Panc1 (cell line): ENCODE results near the gene PCSK5. TPM values are rescaled to one million over a fixed set of nuclear protein-coding genes. Genes with fewer than 3 reads are reported as not detected.

Source experiments
- ATAC-seq: fragments of 200-7000 bp; cut with Tn5 transposase; 2 replicates; pipeline ENCODE4 v1.9.1; 2020; ENCODE audit warnings: mild to moderate bottlenecking, moderate library complexity
- BruUV-seq: library from RNA; stranded (reverse); fragments of 400-500 nt; replicated peaks from 2 replicates; lab custom pipeline; 2021; lab: Mats Ljungman, UMichigan
- CTCF ChIA-PET: fragments of 300-600 bp; sonication (Branson Sonifier 250); formaldehyde crosslinking; loops from one replicate; lab custom pipeline; 2022; ENCODE audit warnings: antibody characterized with exemption; lab: Charles Lee
- POLR2A ChIA-PET: fragments of 300-600 bp; sonication (Branson Sonifier 250); formaldehyde crosslinking; loops from one replicate; lab custom pipeline; 2022; ENCODE audit warnings: antibody characterized with exemption; lab: Charles Lee
- DNase-seq: peaks from one replicate; pipeline ENCODE4 v3.0.0-alpha.2; 2010; ENCODE audit warnings: low read depth, low spot score
- H3K27ac ChIP-seq: 2 replicates; pipeline ENCODE4 v1.5.1; 2011; ENCODE audit warnings: mild to moderate bottlenecking, low read length, inconsistent platforms
- H3K27me3 ChIP-seq: fragments of 200-500 bp; sonication (Bioruptor generic); 2 replicates; pipeline ENCODE4 v1.6.0; 2014; ENCODE audit warnings: low read length, inconsistent platforms; ENCODE audit not compliant: control insufficient read depth, insufficient read depth
- H3K36me3 ChIP-seq: fragments of 200-500 bp; sonication (Bioruptor generic); 2 replicates; pipeline ENCODE4 v1.5.1; 2014; ENCODE audit warnings: inconsistent platforms, mild to moderate bottlenecking, low read length, moderate library complexity; ENCODE audit not compliant: control insufficient read depth, insufficient read depth
- H3K4me1 ChIP-seq: 2 replicates; pipeline ENCODE4 v1.5.1; 2011; ENCODE audit warnings: inconsistent platforms, mild to moderate bottlenecking, low read length, moderate library complexity; ENCODE audit not compliant: control insufficient read depth, insufficient read depth
- H3K4me3 ChIP-seq, 2 experiments: 2 replicates each; pipeline ENCODE4 v1.5.1; 2011 to 2012; ENCODE audit warnings: low read depth in 2 of 2, low read length in 2 of 2, mild to moderate bottlenecking in 2 of 2, inconsistent platforms in 1 of 2, moderate library complexity in 1 of 2
- H3K9me3 ChIP-seq: fragments of 200-500 bp; sonication (Bioruptor generic); 2 replicates; pipeline ENCODE4 v1.5.1; 2014; ENCODE audit warnings: low read depth, mild to moderate bottlenecking, inconsistent platforms, low read length, moderate library complexity; ENCODE audit not compliant: control insufficient read depth, insufficient read depth
- POLR2AphosphoS5 ChIP-seq: IDR thresholded peaks from 2 replicates; pipeline ENCODE4 v1.6.1; 2012; ENCODE audit warnings: mild to moderate bottlenecking, low read depth, low read length, moderate library complexity
- SIN3A ChIP-seq: IDR thresholded peaks from 2 replicates; pipeline ENCODE4 v1.6.1; 2012; ENCODE audit warnings: low read depth, mild to moderate bottlenecking, low read length, moderate library complexity, borderline replicate concordance; ENCODE audit not compliant: insufficient read depth
- TCF7L2 ChIP-seq: IDR thresholded peaks from 2 replicates; pipeline ENCODE4 v1.6.1; 2011; ENCODE audit warnings: mild to moderate bottlenecking, low read depth, low read length, inconsistent platforms
- in situ Hi-C: cut with HindIII; loops from 2 replicates; pipeline ENCODE4 v1.10.0; 2016; ENCODE audit warnings: low sequenced_read_pairs, low pct_unique_long_range_greater_than_20kb
- intact Hi-C: fragments of 100-400 bp; cut with micrococcal nuclease; formaldehyde crosslinking; loops from one replicate; pipeline ENCODE4 v1.10.0; 2022; ENCODE audit not compliant: unreplicated experiment
- total RNA-seq: library from RNA; stranded (reverse); gene quantifications from one replicate; pipeline ENCODE4 v1.2.1, GENCODE V29; 2021; ENCODE audit not compliant: unreplicated experiment
- TF ChIP-seq, protein P1 (sequence below), 2 experiments: IDR thresholded peaks; 2 replicates each; pipeline ENCODE4 v1.6.1; 2011 to 2012; ENCODE audit warnings: low read depth in 2 of 2, control low read depth in 1 of 2, low read length in 1 of 2, mild to moderate bottlenecking in 1 of 2, moderate library complexity in 1 of 2; ENCODE audit not compliant: insufficient read depth in 1 of 2
- TF ChIP-seq, protein P2 (sequence below): fragments of 450-650 bp; IDR thresholded peaks from 2 replicates; pipeline ENCODE4 v1.5.1; 2017; ENCODE audit warnings: mild to moderate bottlenecking

The PCSK5 gene
- total RNA-seq, 1 experiment from 2014 or later: 0.21 TPM

DNA sequence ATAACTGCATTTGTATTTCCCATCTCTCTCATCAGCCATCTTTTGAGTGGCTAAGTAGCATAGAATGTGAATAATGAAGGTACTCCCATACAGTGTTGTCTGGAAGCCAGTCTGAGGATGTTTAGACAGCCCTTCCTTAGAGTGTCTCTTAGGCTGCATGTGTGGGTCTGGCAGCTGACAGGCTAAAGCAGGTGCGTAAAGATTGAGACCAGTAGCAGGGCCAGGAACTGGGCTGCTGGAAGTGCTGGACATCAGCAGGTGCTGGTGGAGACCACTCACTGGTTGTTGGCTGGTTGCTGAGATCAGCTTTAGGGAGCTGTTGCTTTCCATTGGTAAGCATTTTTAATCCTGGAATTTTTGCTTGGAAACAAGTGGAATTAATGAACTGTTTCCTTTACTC is 197.5 kb downstream of the PCSK5 start:
- Histone ChIP-seq H3K36me3 (no peaks in the 10 kb centered on the region), H3K4me3 (no peak overlapping the region), H3K9me3 (no peaks in the 10 kb centered on the region), H3K27me3 (no peaks in the 10 kb centered on the region), H3K4me1 (no peaks in the 10 kb centered on the region), H3K27ac (no peak overlapping the region)
- ChIA-PET CTCF (no interaction called here), POLR2A (no interaction called here)
- in situ Hi-C loops (no loop called here), intact Hi-C loops (no loop called here)
- no TSS peak for BruUV-seq
- DNase-seq (no peak), ATAC-seq (no peak)
- TF ChIP-seq SIN3A (no peak), POLR2AphosphoS5 (no peak), TCF7L2 (no peak)
- TF ChIP-seq, protein P1, sequence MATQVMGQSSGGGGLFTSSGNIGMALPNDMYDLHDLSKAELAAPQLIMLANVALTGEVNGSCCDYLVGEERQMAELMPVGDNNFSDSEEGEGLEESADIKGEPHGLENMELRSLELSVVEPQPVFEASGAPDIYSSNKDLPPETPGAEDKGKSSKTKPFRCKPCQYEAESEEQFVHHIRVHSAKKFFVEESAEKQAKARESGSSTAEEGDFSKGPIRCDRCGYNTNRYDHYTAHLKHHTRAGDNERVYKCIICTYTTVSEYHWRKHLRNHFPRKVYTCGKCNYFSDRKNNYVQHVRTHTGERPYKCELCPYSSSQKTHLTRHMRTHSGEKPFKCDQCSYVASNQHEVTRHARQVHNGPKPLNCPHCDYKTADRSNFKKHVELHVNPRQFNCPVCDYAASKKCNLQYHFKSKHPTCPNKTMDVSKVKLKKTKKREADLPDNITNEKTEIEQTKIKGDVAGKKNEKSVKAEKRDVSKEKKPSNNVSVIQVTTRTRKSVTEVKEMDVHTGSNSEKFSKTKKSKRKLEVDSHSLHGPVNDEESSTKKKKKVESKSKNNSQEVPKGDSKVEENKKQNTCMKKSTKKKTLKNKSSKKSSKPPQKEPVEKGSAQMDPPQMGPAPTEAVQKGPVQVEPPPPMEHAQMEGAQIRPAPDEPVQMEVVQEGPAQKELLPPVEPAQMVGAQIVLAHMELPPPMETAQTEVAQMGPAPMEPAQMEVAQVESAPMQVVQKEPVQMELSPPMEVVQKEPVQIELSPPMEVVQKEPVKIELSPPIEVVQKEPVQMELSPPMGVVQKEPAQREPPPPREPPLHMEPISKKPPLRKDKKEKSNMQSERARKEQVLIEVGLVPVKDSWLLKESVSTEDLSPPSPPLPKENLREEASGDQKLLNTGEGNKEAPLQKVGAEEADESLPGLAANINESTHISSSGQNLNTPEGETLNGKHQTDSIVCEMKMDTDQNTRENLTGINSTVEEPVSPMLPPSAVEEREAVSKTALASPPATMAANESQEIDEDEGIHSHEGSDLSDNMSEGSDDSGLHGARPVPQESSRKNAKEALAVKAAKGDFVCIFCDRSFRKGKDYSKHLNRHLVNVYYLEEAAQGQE (IDR thresholded peaks at IDR 0.05; ENCODE audit: insufficient read depth in 1 of 2, low read depth in 2 of 2, low read length in 1 of 2): no peak
- TF ChIP-seq, protein P2, sequence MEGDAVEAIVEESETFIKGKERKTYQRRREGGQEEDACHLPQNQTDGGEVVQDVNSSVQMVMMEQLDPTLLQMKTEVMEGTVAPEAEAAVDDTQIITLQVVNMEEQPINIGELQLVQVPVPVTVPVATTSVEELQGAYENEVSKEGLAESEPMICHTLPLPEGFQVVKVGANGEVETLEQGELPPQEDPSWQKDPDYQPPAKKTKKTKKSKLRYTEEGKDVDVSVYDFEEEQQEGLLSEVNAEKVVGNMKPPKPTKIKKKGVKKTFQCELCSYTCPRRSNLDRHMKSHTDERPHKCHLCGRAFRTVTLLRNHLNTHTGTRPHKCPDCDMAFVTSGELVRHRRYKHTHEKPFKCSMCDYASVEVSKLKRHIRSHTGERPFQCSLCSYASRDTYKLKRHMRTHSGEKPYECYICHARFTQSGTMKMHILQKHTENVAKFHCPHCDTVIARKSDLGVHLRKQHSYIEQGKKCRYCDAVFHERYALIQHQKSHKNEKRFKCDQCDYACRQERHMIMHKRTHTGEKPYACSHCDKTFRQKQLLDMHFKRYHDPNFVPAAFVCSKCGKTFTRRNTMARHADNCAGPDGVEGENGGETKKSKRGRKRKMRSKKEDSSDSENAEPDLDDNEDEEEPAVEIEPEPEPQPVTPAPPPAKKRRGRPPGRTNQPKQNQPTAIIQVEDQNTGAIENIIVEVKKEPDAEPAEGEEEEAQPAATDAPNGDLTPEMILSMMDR: no peak

DNA sequence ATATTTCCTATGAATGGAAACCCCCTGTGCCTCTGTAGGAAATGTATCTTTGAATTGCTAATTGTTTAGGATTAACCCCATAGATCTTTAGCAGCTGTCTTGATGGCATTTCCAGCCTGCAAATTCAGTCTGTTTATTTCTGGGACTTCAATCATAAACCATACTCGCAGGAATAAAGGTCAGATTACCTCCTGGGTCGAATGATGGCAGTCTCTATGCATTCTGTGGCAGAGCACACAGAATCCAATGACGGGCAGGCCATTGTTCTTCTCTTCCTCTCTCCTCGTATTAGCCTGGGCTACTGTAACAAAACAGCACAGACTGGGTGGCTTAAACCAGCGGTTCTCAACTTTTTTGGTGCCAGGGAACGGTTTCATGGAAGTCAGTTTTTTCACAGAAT is 199.9 kb downstream of the PCSK5 start:
- Histone ChIP-seq H3K4me1 (no peaks in the 10 kb centered on the region), H3K9me3 (no peaks in the 10 kb centered on the region), H3K27ac (no peak overlapping the region), H3K4me3 (no peak overlapping the region), H3K27me3 (no peaks in the 10 kb centered on the region), H3K36me3 (no peaks in the 10 kb centered on the region)
- intact Hi-C loops: no loop called here
- ChIA-PET CTCF (no interaction called here), POLR2A (no interaction called here)
- BruUV-seq: no TSS peak
- DNase-seq (no peak), ATAC-seq (no peak)
- in situ Hi-C loops: no loop called here
- TF ChIP-seq, protein P1 (IDR thresholded peaks at IDR 0.05; ENCODE audit: insufficient read depth in 1 of 2, low read depth in 2 of 2, low read length in 1 of 2): no peak
- TF ChIP-seq POLR2AphosphoS5: no peak
- TF ChIP-seq, protein P2: no peak
- TF ChIP-seq TCF7L2: no peak
- TF ChIP-seq SIN3A: no peak
